AG04450 (cell line): ENCODE measurements around the gene CABLES2. TPM values are rescaled to one million over a fixed set of nuclear protein-coding genes. Genes with fewer than 3 reads are reported as not detected.
A peak's percentile ranks its signal among the peaks of the same experiment; 100 is the strongest.

ENCODE experiments used
- CTCF ChIA-PET: fragments of 300-600, 350-600 bp; formaldehyde crosslinking; extraction: SDS; loops from one replicate; lab custom pipeline; 2022; ENCODE audit warnings: antibody characterized with exemption, inconsistent platforms; lab: Charles Lee
- POLR2A ChIA-PET: fragments of 350-600 bp; formaldehyde crosslinking; extraction: SDS; loops from one replicate; lab custom pipeline; 2021; ENCODE audit warnings: antibody characterized with exemption, inconsistent platforms; lab: Yijun Ruan, JAX
- DNase-seq: peaks from one replicate; pipeline ENCODE4 v3.0.0-alpha.2; 2011; ENCODE audit warnings: low read depth, low spot score
- H3K27ac ChIP-seq: one replicate; pipeline ENCODE4 v1.5.1; 2012; ENCODE audit warnings: low read depth, low read length, control low read depth
- H3K27me3 ChIP-seq: one replicate; pipeline ENCODE4 v1.6.0; 2012; ENCODE audit warnings: low read length; ENCODE audit not compliant: control insufficient read depth, insufficient read depth
- H3K4me3 ChIP-seq: 2 replicates; pipeline ENCODE4 v1.5.1; 2011; ENCODE audit warnings: mild to moderate bottlenecking, low read depth, low read length, control low read depth
- H3K9me3 ChIP-seq: 2 replicates; pipeline ENCODE4 v1.5.1; 2012; ENCODE audit warnings: low read length; ENCODE audit not compliant: control insufficient read depth, insufficient read depth
- CTCF ChIP-seq: IDR thresholded peaks from 2 replicates; pipeline ENCODE4 v1.5.1; 2011; ENCODE audit warnings: low read depth, low read length, control low read depth, inconsistent platforms
- polyA plus RNA-seq: library from polyadenylated mRNA; depleted of rRNA; stranded (reverse); fragments of >200 nt; gene quantifications from 2 replicates; pipeline ENCODE4 v1.2.3, GENCODE V29; 2011

CABLES2 gene
- polyA plus RNA-seq, 1 experiment = 3.8 TPM

- DNase-seq = no peak
- H3K9me3 ChIP-seq = no peaks in the 10 kb centered on the region; the same call in 1 of the 2 replicates
- H3K27me3 ChIP-seq = no peaks in the 10 kb centered on the region
- ChIA-PET CTCF (interaction anchor here (1.6 kb wide), 1 partner anchor 80 kb away, joined by 6 read pairs; no protein-coding TSS in a partner anchor), POLR2A (no interaction called here)
- TF ChIP-seq CTCF = no peak
- no peak overlapping the region for H3K27ac ChIP-seq
- H3K4me3 ChIP-seq = no peak overlapping the region
Observed at GRCh38 chr20:62381202-62381797, 25.8 kb downstream of the CABLES2 start.

GRCh38 chr20:62378215-62378614 is 28.9 kb downstream of the CABLES2 start:
- no peak for TF ChIP-seq CTCF
- no peak overlapping the region for H3K4me3 ChIP-seq
- peaks cover 9% of the 10 kb centered on the region for H3K9me3 ChIP-seq
- POLR2A ChIA-PET = no interaction called here
- no peak for DNase-seq
- CTCF ChIA-PET = interaction anchor here (1.0 kb wide), 1 partner anchor 77 kb away, joined by 3 read pairs; no protein-coding TSS in a partner anchor
- peak overlapping the region; percentile 2 for H3K27ac ChIP-seq
- no peaks in the 10 kb centered on the region for H3K27me3 ChIP-seq

DNA sequence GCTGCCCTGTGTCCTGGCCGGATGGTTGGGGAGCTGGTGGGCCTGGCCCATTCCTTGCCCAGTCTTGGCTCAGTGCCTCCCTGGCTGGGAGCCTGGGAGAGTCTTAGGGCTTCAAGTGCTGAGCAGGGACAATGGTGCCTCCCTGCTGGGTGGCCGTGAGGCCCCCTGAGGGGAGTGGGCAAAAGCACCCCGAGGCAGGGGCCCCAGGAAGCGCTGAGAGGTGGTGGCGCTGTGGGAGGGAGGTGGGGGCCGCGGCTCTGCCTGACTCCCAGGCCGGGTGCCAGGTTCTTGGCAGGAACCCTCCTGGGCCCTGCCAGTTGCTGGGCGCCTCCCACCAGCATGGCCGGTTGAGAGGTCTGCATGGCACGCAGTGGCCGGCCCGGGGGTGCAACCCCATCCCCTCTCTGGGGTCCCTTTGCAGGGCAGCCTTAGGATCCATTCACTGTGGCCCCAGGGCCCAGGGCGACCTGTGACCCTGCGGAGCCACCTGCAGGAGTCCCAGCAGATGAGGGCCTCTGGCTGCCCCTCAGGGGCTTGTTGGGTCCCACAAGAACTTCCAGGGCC is 29.4 kb downstream of the CABLES2 start:
- peaks cover 12% of the 10 kb centered on the region for H3K9me3 ChIP-seq
- H3K27ac ChIP-seq = peak overlapping the region; percentile 2
- ChIA-PET POLR2A (interaction anchor here (1.1 kb wide), 1 partner anchor 9 kb away, joined by 4 read pairs; the partner anchor contains the start of gene RPS21), CTCF (interaction anchor here (3.6 kb wide), 1 partner anchor 76 kb away, joined by 50 read pairs; no protein-coding TSS in a partner anchor)
- no peak overlapping the region for H3K4me3 ChIP-seq
- TF ChIP-seq CTCF = no peak
- no peak for DNase-seq
- H3K27me3 ChIP-seq = no peaks in the 10 kb centered on the region

DNA sequence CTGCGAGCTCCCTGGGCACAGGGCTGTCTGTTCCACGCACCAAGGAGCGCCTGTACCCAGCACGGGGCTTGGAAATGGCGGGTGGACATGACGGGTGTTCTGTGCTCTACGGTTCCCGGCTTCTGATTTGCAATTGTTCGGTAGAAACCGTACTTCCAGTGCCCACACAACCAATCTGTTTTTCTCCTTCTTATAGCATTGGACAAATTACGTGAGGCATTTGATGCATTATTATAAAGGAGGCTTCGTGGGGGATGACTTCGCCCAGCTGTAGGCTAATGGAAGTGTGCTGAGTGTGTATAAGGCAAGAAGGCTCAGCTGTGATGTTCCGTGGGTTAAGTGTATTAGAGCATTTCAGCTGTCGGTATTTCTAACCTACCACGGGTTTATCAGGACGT is 30.0 kb downstream of the CABLES2 start:
- Histone ChIP-seq H3K4me3 (no peak overlapping the region), H3K27me3 (no peaks in the 10 kb centered on the region), H3K27ac (no peak overlapping the region), H3K9me3 (peaks cover 16% of the 10 kb centered on the region)
- no peak for TF ChIP-seq CTCF
- DNase-seq = no peak
- POLR2A ChIA-PET = interaction anchor here (1.1 kb wide), 1 partner anchor 10 kb away, joined by 4 read pairs; the partner anchor contains the start of gene RPS21
- CTCF ChIA-PET = interaction anchor here (3.6 kb wide), 1 partner anchor 76 kb away, joined by 50 read pairs; no protein-coding TSS in a partner anchor
